NCI-H128 (cell line): ENCODE measurements around the gene GAS7.
"Not testable (repeated sequence)": the region's sequence is repeated elsewhere in the genome, so short reads cannot be mapped to it uniquely, and the experiment has no call there.

Experiments used
- DNase-seq: peaks from one replicate; lab custom pipeline; 2025; ENCODE audit not compliant: unreplicated experiment; lab: John Stamatoyannopoulos, UW

The GAS7 gene

GRCh38 chr17:10114931-10115535, 83.4 kb downstream of the GAS7 start:
- no peak for DNase-seq

GRCh38 chr17:10112962-10113361, 85.4 kb downstream of the GAS7 start:
- DNase-seq: no peak

- DNase-seq: no peak
Observed at GRCh38 chr17:10111907-10112452, 86.4 kb downstream of the GAS7 start.

GRCh38 chr17:10109146-10109545, 89.3 kb downstream of the GAS7 start:
- no peak for DNase-seq

- no peak for DNase-seq
Observed at GRCh38 chr17:10107316-10108165, 90.9 kb downstream of the GAS7 start.

- DNase-seq: no peak
Observed at GRCh38 chr17:10106067-10106466, 92.3 kb downstream of the GAS7 start.

GRCh38 chr17:10105513-10106001, 92.8 kb downstream of the GAS7 start:
- DNase-seq: no peak

GRCh38 chr17:10103712-10104111, 94.7 kb downstream of the GAS7 start:
- no peak for DNase-seq

GRCh38 chr17:10102817-10103216, 95.6 kb downstream of the GAS7 start:
- no peak for DNase-seq

GRCh38 chr17:10099051-10099571, 99.3 kb downstream of the GAS7 start:
- no peak for DNase-seq

GRCh38 chr17:10096596-10096995, 101.8 kb downstream of the GAS7 start:
- no peak for DNase-seq

GRCh38 chr17:10095295-10095694, 103.1 kb downstream of the GAS7 start:
- DNase-seq: not testable (repeated sequence)

- DNase-seq: no peak
Observed at GRCh38 chr17:10094797-10095196, 103.6 kb downstream of the GAS7 start.

GRCh38 chr17:10092595-10092994, 105.8 kb downstream of the GAS7 start:
- DNase-seq: no peak

GRCh38 chr17:10091046-10091445, 107.4 kb downstream of the GAS7 start:
- DNase-seq: no peak

GRCh38 chr17:10089196-10089804, 109.1 kb downstream of the GAS7 start:
- no peak for DNase-seq

GRCh38 chr17:10088444-10088843, 110.0 kb downstream of the GAS7 start:
- no peak for DNase-seq

- no peak for DNase-seq
Observed at GRCh38 chr17:10087355-10087754, 111.1 kb downstream of the GAS7 start.

- DNase-seq: no peak
Observed at GRCh38 chr17:10083864-10084263, 114.5 kb downstream of the GAS7 start.

- DNase-seq: no peak
Observed at GRCh38 chr17:10082795-10083194, 115.6 kb downstream of the GAS7 start.

GRCh38 chr17:10081571-10082169, 116.7 kb downstream of the GAS7 start:
- no peak for DNase-seq
